ENCODE measurements around the gene HOXD3.

The HOXD3 gene

DNA sequence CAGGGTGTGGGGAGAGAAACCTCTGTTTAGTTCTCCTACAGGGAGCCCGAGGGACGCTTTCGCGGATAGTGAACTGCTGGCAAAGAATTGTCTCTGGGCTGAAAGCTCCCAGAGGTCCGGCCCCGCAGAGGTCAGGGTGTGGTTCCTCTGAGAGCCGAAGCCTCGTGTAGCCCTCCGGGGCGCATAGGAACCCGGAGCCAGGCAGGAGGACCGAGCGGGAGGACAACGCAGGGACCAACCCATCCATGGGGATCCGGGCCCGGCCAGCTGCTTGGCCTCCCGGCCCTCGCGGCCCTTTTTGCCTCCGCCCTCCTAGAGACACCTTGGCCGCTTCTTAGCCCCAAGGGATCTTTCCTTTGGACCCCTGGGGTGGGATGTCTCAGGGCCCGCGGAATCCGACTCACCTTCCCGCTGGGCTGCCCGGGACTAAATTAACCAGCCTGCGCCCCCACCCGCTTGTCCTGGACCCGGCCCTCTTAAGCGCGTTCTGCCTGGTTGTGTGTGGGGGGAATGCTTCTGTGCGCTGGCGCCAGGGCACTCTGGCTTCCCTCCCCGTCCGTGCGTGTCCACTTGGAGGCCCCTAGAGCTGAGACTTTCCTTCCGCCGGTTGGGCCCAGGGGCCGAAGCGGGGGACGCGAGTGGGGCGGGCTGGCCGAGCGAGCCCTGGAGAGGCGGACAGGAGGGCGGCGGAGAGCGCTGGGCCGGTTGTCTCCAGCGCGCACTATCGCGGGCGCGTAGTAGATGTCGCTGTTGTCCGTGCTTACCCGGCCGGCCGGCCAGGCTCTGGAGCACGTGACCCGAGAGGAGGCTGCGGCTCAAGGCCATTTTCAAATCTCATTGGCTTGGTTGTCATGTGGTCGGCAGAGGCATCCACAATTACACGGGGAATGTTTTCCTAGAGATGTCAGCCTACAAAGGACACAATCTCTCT is 41.0 kb upstream of the HOXD3 start, which contains the start of gene HOXD10:
Gene HOXD10, plus strand, starts transcription at position 896 of the 931 bp plus-strand sequence. CDS start 56 bp downstream, outside the sequence.
- Histone ChIP-seq H3K27ac (ENCODE audit: low read length) (no peak within 1 kb of the TSS), H3K9ac (ENCODE audit: low read length) (no peak within 1 kb of the TSS)

DNA sequence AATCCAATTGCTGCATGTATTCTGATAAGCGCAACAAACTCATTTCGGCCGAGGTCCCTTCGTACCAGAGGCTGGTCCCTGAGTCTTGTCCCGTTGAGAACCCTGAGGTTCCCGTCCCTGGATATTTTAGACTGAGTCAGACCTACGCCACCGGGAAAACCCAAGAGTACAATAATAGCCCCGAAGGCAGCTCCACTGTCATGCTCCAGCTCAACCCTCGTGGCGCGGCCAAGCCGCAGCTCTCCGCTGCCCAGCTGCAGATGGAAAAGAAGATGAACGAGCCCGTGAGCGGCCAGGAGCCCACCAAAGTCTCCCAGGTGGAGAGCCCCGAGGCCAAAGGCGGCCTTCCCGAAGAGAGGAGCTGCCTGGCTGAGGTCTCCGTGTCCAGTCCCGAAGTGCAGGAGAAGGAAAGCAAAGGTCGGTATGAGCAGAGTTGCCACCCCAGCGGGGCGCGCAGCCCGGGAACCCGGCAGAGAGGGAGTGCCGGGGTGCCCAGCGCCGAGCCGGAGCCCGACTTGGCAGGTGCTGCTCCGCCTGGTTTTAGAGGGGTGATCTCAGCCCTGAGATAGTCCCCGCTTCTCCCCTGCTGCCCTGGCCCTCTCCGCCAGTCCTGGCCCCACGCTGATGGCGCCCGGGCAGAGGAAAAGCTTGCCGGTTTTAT is 39.8 kb upstream of the HOXD3 start:
- H3K4me2 ChIP-seq (ENCODE audit: low read depth, low read length): no peak overlapping the region
- peaks cover 55% of the 10 kb centered on the region for H3K27me3 ChIP-seq (replicated peaks; ENCODE audit: insufficient read depth, low read length)
- H3K27ac ChIP-seq (ENCODE audit: low read length): no peak overlapping the region
- no peaks in the 10 kb centered on the region for H4K20me1 ChIP-seq (ENCODE audit: insufficient read depth, low read length)
- H3K79me2 ChIP-seq (ENCODE audit: low read length): no peaks in the 10 kb centered on the region
- H3K36me3 ChIP-seq (replicated peaks; ENCODE audit: insufficient read depth, low read length): no peaks in the 10 kb centered on the region
- DNase-seq: no peak
- TF ChIP-seq, protein P1, sequence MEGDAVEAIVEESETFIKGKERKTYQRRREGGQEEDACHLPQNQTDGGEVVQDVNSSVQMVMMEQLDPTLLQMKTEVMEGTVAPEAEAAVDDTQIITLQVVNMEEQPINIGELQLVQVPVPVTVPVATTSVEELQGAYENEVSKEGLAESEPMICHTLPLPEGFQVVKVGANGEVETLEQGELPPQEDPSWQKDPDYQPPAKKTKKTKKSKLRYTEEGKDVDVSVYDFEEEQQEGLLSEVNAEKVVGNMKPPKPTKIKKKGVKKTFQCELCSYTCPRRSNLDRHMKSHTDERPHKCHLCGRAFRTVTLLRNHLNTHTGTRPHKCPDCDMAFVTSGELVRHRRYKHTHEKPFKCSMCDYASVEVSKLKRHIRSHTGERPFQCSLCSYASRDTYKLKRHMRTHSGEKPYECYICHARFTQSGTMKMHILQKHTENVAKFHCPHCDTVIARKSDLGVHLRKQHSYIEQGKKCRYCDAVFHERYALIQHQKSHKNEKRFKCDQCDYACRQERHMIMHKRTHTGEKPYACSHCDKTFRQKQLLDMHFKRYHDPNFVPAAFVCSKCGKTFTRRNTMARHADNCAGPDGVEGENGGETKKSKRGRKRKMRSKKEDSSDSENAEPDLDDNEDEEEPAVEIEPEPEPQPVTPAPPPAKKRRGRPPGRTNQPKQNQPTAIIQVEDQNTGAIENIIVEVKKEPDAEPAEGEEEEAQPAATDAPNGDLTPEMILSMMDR (IDR thresholded peaks at IDR 0.05; ENCODE audit: low read length): no peak
- no peak for TF ChIP-seq EZH2phosphoT487 (IDR thresholded peaks at IDR 0.05; ENCODE audit: low read length)
- no peak for TF ChIP-seq EZH2 (optimal IDR thresholded peaks at IDR 0.05; ENCODE audit: low read depth, low read length)
- no peak overlapping the region for H2AFZ ChIP-seq (ENCODE audit: low read length)
- no peaks in the 10 kb centered on the region for H3K9me3 ChIP-seq (replicated peaks; ENCODE audit: insufficient read depth, low read length)
- no peaks in the 10 kb centered on the region for H3F3A ChIP-seq (ENCODE audit: insufficient read depth, low read length)
- H3K9me2 ChIP-seq (replicated peaks; ENCODE audit: insufficient read depth, low read length): no peaks in the 10 kb centered on the region
- no peaks in the 10 kb centered on the region for H3K4me1 ChIP-seq (ENCODE audit: low read length)
- no peak overlapping the region for H3K4me3 ChIP-seq (ENCODE audit: low read length)
- no peak overlapping the region for H3K9ac ChIP-seq (ENCODE audit: low read length)

More for the DNA sequence above, 41.0 kb upstream of the HOXD3 start, which contains the start of gene HOXD10:
- Histone ChIP-seq H3K27me3 (replicated peaks; ENCODE audit: insufficient read depth, low read length) (peaks cover 61% of the 10 kb centered on the region), H3K4me2 (ENCODE audit: low read depth, low read length) (no peak within 1 kb of the TSS), H3K4me3 (ENCODE audit: low read length) (no peak within 1 kb of the TSS), H2AFZ (ENCODE audit: low read length) (no peak within 1 kb of the TSS), H4K20me1 (ENCODE audit: insufficient read depth, low read length) (no peaks in the 10 kb centered on the region), H3F3A (ENCODE audit: insufficient read depth, low read length) (no peaks in the 10 kb centered on the region), H3K36me3 (replicated peaks; ENCODE audit: insufficient read depth, low read length) (no peaks in the 10 kb centered on the region), H3K79me2 (ENCODE audit: low read length) (no peaks in the 10 kb centered on the region), H3K9me2 (replicated peaks; ENCODE audit: insufficient read depth, low read length) (no peaks in the 10 kb centered on the region), H3K4me1 (ENCODE audit: low read length) (no peaks in the 10 kb centered on the region), H3K9me3 (replicated peaks; ENCODE audit: insufficient read depth, low read length) (no peaks in the 10 kb centered on the region)
- DNase-seq: no peak
- no peak for TF ChIP-seq EZH2 (optimal IDR thresholded peaks at IDR 0.05; ENCODE audit: low read depth, low read length)
- no peak for TF ChIP-seq EZH2phosphoT487 (IDR thresholded peaks at IDR 0.05; ENCODE audit: low read length)

DNA sequence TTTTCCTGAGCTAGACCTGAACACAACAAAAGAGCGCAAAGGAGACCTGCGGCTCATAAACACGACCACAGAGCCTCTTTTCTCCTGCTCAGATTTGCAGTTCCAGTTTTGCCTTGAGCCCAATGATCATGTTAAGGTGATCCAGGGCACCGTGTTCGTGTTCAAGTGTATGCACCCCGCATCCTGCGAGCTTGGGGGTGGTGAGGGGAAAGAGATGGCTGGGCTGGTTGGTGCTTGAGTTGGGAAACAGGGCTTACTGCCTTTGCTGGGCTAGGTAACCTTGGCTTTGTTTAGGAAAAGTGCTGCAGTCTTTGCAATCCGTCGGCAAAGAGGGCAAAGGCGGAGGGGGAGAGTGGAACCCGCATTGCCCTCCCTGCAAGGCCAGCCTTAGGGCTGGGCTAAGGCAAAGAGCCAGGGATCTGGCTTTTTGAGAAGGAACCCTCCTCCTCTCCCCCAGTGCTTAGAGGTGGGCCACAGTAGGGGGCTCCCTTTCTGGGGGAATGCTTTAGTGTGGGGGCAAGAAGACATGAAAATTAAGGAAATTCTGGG is 39.2 kb upstream of the HOXD3 start:
- H3K4me3 ChIP-seq (ENCODE audit: low read length): no peak overlapping the region

More for the DNA sequence above, 39.2 kb upstream of the HOXD3 start:
- TF ChIP-seq EZH2 (optimal IDR thresholded peaks at IDR 0.05; ENCODE audit: low read depth, low read length) (no peak), EZH2phosphoT487 (IDR thresholded peaks at IDR 0.05; ENCODE audit: low read length) (no peak)
- TF ChIP-seq, protein P1 (IDR thresholded peaks at IDR 0.05; ENCODE audit: low read length): no peak
- no peaks in the 10 kb centered on the region for H3K9me2 ChIP-seq (replicated peaks; ENCODE audit: insufficient read depth, low read length)
- H3K36me3 ChIP-seq (replicated peaks; ENCODE audit: insufficient read depth, low read length): no peaks in the 10 kb centered on the region
- no peaks in the 10 kb centered on the region for H4K20me1 ChIP-seq (ENCODE audit: insufficient read depth, low read length)
- H2AFZ ChIP-seq (ENCODE audit: low read length): no peak overlapping the region
- H3K27me3 ChIP-seq (replicated peaks; ENCODE audit: insufficient read depth, low read length): peaks cover 49% of the 10 kb centered on the region
- H3K4me1 ChIP-seq (ENCODE audit: low read length): no peaks in the 10 kb centered on the region
- H3K27ac ChIP-seq (ENCODE audit: low read length): no peak overlapping the region
- H3F3A ChIP-seq (ENCODE audit: insufficient read depth, low read length): no peaks in the 10 kb centered on the region
- H3K4me2 ChIP-seq (ENCODE audit: low read depth, low read length): no peak overlapping the region
- DNase-seq: no peak
- no peaks in the 10 kb centered on the region for H3K9me3 ChIP-seq (replicated peaks; ENCODE audit: insufficient read depth, low read length)
- no peak overlapping the region for H3K9ac ChIP-seq (ENCODE audit: low read length)
- no peaks in the 10 kb centered on the region for H3K79me2 ChIP-seq (ENCODE audit: low read length)
